ENCODE measurements around the gene KCTD1. TPM values are rescaled to one million over a fixed set of nuclear protein-coding genes. Genes with fewer than 3 reads are reported as not detected.

The KCTD1 gene
- total and polyA plus RNA-seq, 9 donors = 10.7 to 31.1 (median 22.5) TPM

- TF ChIP-seq POLR2A (IDR thresholded peaks at IDR 0.05) (no peak), CTCF (IDR thresholded peaks at IDR 0.05) (no peak), EP300 (IDR thresholded peaks at IDR 0.05) (no peak)
- intact Hi-C loops (cut with DNase I) = no loop called here
- peaks cover under 1% of the 10 kb centered on the region for H3K4me1 ChIP-seq (ENCODE audit: insufficient read depth)
- 44 to 48% (median 44%) methylated on average over 3 of the region's 3 CpGs for WGBS, 3 donors
- no peak for DNase-seq
- H3K36me3 ChIP-seq = no peaks in the 10 kb centered on the region
- H3K9me3 ChIP-seq = no peaks in the 10 kb centered on the region
- no peak overlapping the region for H3K4me3 ChIP-seq
- no peaks in the 10 kb centered on the region for H3K27me3 ChIP-seq
- no peak overlapping the region for H3K27ac ChIP-seq
These were observed 43.5 kb downstream of the KCTD1 start for GRCh38 chr18:26504831-26505230.

GRCh38 chr18:26503382-26503781 is 45.0 kb downstream of the KCTD1 start:
- no peak for TF ChIP-seq CTCF (IDR thresholded peaks at IDR 0.05)
- TF ChIP-seq EP300 (IDR thresholded peaks at IDR 0.05) = no peak
- TF ChIP-seq POLR2A (IDR thresholded peaks at IDR 0.05) = no peak
- Histone ChIP-seq H3K27me3 (no peaks in the 10 kb centered on the region), H3K9me3 (no peaks in the 10 kb centered on the region), H3K4me3 (no peak overlapping the region), H3K36me3 (no peaks in the 10 kb centered on the region), H3K27ac (no peak overlapping the region), H3K4me1 (ENCODE audit: insufficient read depth) (no peaks in the 10 kb centered on the region)
- WGBS, 3 donors = 87 to 90% (median 89%) methylated on average over 7 of the region's 7 CpGs
- DNase-seq = no peak
- intact Hi-C loops (cut with DNase I) = no loop called here

GRCh38 chr18:26502823-26503222 is 45.5 kb downstream of the KCTD1 start:
- no peak for DNase-seq
- no peak overlapping the region for H3K27ac ChIP-seq
- no peak overlapping the region for H3K4me3 ChIP-seq
- no peaks in the 10 kb centered on the region for H3K27me3 ChIP-seq
- intact Hi-C loops (cut with DNase I) = no loop called here
- H3K9me3 ChIP-seq = no peaks in the 10 kb centered on the region
- no peaks in the 10 kb centered on the region for H3K4me1 ChIP-seq (ENCODE audit: insufficient read depth)
- no peak for TF ChIP-seq POLR2A (IDR thresholded peaks at IDR 0.05)
- no peak for TF ChIP-seq CTCF (IDR thresholded peaks at IDR 0.05)
- no peak for TF ChIP-seq EP300 (IDR thresholded peaks at IDR 0.05)
- no peaks in the 10 kb centered on the region for H3K36me3 ChIP-seq
- WGBS, 3 donors = 90 to 95% (median 91%) methylated on average over 4 of the region's 4 CpGs

- 22 to 54% (median 37%) methylated on average over 4 of the region's 4 CpGs for WGBS, 3 donors
- Histone ChIP-seq H3K4me1 (ENCODE audit: insufficient read depth) (no peaks in the 10 kb centered on the region), H3K9me3 (no peaks in the 10 kb centered on the region), H3K27ac (no peak overlapping the region), H3K27me3 (no peaks in the 10 kb centered on the region), H3K36me3 (no peaks in the 10 kb centered on the region), H3K4me3 (no peak overlapping the region)
- no peak for TF ChIP-seq CTCF (IDR thresholded peaks at IDR 0.05)
- TF ChIP-seq POLR2A (IDR thresholded peaks at IDR 0.05) = no peak
- TF ChIP-seq EP300 (IDR thresholded peaks at IDR 0.05) = no peak
- no peak for DNase-seq
- intact Hi-C loops (cut with DNase I) = no loop called here
These were observed 50.5 kb downstream of the KCTD1 start for GRCh38 chr18:26497866-26498265.

- Histone ChIP-seq H3K27ac (no peak overlapping the region), H3K4me3 (no peak overlapping the region), H3K9me3 (no peaks in the 10 kb centered on the region), H3K4me1 (ENCODE audit: insufficient read depth) (no peaks in the 10 kb centered on the region), H3K27me3 (no peaks in the 10 kb centered on the region), H3K36me3 (no peaks in the 10 kb centered on the region)
- TF ChIP-seq CTCF (IDR thresholded peaks at IDR 0.05) (no peak), POLR2A (IDR thresholded peaks at IDR 0.05) (no peak), EP300 (IDR thresholded peaks at IDR 0.05) (no peak)
- intact Hi-C loops (cut with DNase I) = no loop called here
- 86 to 98% (median 93%) methylated on average over 1 of the region's 1 CpG for WGBS, 3 donors
- no peak for DNase-seq
These were observed 51.8 kb downstream of the KCTD1 start for GRCh38 chr18:26496528-26496927.

Measured in ovary (tissue), 9 donors.